Coronary artery (tissue), 2 donors: ENCODE results near the gene MEIS3.

Source experiments
- DNase-seq: peaks from one replicate; pipeline ENCODE4 v3.0.0-alpha.2; 2017; ENCODE audit warnings: low spot score
- H3K27ac ChIP-seq, 2 donors: fragments of 200-600 bp; sonication (generic); one replicate each; pipeline ENCODE4 v1.5.1; 2016 to 2019
- H3K4me3 ChIP-seq: fragments of 200-600 bp; sonication (generic); 2 replicates; pipeline ENCODE4 v1.5.1; 2016; ENCODE audit warnings: mild to moderate bottlenecking, moderate library complexity
- TF ChIP-seq, protein P1 (sequence below): fragments of 200-600 bp; sonication (generic); IDR thresholded peaks from one replicate; pipeline ENCODE4 v1.5.1; 2019; ENCODE audit warnings: antibody characterized with exemption

The MEIS3 gene

DNA sequence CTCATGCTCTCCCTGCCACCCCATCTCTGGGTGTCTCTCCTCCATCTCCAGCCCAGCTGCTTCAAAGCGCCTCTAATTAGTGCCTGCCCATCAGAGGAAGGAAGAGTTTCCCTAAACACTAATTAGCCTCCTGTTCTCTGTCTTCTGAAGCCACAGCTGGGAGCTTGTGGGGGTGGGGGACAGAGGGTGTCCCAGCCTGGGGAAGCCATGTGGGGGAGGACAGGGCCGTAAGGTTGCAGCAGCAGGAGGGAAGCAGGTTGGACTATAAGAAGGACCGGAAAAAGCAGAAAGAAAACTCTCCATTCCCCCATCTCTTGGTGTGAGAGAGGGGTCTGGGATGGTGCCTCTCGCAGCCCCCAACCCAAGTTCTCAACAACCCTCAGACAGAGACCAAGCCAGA, 26.2 kb upstream of the MEIS3 start:
- no peak overlapping the region for H3K4me3 ChIP-seq
- no peak for DNase-seq
- H3K27ac ChIP-seq = no peak overlapping the region
- TF ChIP-seq, protein P1, sequence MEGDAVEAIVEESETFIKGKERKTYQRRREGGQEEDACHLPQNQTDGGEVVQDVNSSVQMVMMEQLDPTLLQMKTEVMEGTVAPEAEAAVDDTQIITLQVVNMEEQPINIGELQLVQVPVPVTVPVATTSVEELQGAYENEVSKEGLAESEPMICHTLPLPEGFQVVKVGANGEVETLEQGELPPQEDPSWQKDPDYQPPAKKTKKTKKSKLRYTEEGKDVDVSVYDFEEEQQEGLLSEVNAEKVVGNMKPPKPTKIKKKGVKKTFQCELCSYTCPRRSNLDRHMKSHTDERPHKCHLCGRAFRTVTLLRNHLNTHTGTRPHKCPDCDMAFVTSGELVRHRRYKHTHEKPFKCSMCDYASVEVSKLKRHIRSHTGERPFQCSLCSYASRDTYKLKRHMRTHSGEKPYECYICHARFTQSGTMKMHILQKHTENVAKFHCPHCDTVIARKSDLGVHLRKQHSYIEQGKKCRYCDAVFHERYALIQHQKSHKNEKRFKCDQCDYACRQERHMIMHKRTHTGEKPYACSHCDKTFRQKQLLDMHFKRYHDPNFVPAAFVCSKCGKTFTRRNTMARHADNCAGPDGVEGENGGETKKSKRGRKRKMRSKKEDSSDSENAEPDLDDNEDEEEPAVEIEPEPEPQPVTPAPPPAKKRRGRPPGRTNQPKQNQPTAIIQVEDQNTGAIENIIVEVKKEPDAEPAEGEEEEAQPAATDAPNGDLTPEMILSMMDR = no peak

DNA sequence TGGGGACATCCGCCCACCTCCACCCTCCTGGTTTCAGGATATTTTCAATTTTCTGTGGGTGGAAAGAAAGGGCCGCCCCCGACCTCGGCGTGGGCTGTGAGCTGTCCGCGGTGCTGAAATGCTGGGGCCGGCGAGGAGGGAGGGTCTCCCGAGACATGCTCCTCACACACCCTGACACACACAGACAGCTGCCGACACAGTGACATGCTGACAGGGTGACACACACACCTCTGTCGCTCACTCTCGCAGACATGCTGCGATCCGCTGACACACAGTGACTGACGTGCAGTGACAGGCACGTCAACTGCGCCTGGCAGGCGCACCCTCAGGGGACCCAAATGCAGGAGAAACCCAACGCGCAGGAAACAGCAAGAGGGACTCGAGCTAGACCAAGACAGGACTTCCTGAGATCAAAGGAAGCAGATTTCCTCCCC, 25.1 kb upstream of the MEIS3 start:
- DNase-seq = no peak
- Histone ChIP-seq H3K4me3 (no peak overlapping the region), H3K27ac (no peak overlapping the region)
- TF ChIP-seq, protein P1 = no peak

DNA sequence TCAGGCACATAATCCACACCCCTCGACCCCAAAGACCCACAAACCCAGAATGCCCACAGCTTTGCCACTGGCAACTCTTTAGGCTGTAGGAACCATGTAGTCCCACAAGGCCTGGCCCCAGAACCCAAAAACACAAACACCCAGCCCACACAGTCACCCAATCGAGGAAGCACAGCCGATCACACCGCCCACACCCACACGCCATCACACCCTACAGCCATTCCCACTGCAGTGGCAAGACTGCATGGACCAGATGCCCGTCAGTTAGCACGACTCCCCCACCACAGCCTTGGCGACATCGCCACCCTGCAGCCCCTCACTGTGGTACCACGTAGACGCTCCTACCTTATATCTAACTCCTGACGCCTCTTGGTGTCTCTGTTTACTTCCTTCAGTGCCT, 24.0 kb upstream of the MEIS3 start:
- no peak overlapping the region for H3K4me3 ChIP-seq
- no peak for DNase-seq
- TF ChIP-seq, protein P1 = no peak
- no peak overlapping the region for H3K27ac ChIP-seq

DNA sequence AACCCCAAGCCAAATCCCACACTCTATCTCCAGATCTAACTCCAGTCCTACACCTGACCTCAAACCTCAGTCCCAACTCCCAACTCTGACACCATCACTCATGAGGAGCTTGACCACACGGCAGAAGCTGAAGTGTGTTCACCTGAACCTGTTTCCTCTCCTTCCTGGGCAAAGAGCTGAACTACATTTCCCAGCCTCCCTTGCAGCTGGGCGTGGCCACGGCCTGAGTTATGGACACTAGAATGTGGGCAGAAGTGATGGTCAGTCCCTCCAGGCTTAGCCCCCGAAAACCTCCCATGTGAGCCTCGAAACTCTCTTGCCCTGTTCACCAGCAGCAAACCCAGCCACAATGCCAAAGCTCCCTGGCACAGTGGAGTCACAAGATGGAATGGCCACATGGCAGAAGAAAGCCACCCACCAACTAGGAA, 19.5 kb upstream of the MEIS3 start:
- no peak for DNase-seq
- TF ChIP-seq, protein P1 = no peak
- Histone ChIP-seq H3K4me3 (no peak overlapping the region), H3K27ac (no peak overlapping the region)

DNA sequence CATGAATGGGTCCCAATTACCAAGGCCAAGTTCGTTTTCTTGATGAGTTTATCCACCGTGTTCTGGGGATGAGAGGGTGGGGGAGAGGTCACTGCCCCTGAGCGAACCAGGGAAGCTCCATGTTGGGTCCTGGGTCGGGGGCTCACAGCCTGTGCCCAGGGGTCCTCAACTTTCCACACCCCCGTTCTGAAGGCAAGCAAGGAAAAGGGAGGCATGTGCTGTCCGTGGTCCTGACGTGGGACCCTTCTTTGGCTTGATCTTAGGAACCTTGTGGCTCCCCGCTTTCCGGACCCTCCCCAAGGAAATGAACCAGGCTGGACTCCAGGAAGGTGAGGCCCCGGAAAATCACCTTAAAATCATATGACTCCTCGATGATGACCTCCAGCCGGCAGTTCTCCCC, 18.2 kb upstream of the MEIS3 start:
- no peak overlapping the region for H3K27ac ChIP-seq
- no peak for DNase-seq
- TF ChIP-seq, protein P1 = no peak
- H3K4me3 ChIP-seq = no peak overlapping the region

DNA sequence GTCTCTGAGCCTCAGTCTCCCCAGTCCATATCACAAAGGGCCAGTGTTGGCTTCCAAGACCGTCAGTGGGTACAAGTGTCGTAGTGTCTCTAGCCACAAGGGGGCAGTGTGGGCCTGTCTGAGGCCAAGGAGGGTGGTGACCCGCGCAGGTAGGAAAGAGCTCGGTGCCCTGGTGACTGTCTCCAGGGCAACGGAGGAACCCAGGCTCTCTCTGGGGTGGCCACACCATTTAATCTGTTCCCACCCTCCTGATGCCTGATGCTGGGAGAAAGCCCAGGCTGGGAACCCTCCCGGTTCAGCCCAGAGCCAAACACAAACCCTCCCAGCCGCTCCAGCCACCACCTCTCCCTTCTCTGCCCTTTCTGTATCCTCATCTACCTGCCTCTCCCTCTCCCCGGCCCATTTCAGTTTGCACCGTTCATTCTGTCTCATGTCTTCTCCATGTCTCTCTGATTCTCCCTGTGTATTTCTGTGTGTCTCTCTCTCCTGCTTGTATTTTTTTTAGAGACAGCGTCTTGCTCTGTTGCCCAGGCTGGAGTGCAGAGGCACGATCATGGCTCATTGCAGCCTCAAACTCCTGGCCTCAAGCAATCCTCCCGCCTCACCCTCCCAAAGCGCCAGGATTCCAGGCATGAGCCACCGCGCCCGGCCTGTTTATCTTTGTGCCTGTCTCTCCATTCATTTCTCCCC, 17.5 kb upstream of the MEIS3 start:
- TF ChIP-seq, protein P1 = peak; percentile 82
- no peak for DNase-seq
- H3K27ac ChIP-seq = no peak overlapping the region
- no peak overlapping the region for H3K4me3 ChIP-seq

DNA sequence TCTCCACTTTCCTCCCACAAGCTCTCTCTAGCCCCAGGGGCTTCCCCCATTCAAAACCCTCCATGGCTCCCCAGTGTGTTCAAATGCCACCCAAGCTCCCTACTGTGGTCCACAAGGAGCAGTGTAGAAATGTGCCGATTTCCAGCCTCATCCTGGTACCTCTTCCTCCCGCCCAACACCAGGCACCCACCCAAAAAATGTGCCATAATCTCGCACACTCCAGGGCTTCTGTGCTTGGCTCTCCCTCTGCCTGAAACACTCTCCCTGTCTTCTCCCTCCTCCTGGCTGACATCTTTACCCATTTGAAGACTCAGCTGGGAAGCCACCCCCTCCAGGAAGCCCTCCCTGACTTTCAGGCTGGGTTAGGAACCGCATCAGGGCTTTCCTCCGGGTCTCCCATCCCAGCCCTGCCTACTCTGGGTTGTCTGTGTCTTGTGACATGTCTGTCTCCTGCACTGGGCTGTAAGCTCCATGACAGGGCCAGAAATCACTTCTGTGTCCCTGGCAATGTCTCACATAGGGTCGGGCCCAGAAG, 16.6 kb upstream of the MEIS3 start:
- TF ChIP-seq, protein P1 = no peak
- Histone ChIP-seq H3K27ac (no peak overlapping the region), H3K4me3 (no peak overlapping the region)
- no peak for DNase-seq
